Measurements from ENCODE around the gene DDX42.

- no peak for TF ChIP-seq POLR2AphosphoS5 (IDR thresholded peaks at IDR 0.05; ENCODE audit: low read depth)
- no peak for TF ChIP-seq CREB1 (CRISPR knock-in tag; IDR thresholded peaks at IDR 0.05; ENCODE audit: low read depth)
- no peak for TF ChIP-seq CTCF (conservative IDR thresholded peaks at IDR 0.05; ENCODE audit: low read depth in 2 of 2)
- TF ChIP-seq, protein P1, sequence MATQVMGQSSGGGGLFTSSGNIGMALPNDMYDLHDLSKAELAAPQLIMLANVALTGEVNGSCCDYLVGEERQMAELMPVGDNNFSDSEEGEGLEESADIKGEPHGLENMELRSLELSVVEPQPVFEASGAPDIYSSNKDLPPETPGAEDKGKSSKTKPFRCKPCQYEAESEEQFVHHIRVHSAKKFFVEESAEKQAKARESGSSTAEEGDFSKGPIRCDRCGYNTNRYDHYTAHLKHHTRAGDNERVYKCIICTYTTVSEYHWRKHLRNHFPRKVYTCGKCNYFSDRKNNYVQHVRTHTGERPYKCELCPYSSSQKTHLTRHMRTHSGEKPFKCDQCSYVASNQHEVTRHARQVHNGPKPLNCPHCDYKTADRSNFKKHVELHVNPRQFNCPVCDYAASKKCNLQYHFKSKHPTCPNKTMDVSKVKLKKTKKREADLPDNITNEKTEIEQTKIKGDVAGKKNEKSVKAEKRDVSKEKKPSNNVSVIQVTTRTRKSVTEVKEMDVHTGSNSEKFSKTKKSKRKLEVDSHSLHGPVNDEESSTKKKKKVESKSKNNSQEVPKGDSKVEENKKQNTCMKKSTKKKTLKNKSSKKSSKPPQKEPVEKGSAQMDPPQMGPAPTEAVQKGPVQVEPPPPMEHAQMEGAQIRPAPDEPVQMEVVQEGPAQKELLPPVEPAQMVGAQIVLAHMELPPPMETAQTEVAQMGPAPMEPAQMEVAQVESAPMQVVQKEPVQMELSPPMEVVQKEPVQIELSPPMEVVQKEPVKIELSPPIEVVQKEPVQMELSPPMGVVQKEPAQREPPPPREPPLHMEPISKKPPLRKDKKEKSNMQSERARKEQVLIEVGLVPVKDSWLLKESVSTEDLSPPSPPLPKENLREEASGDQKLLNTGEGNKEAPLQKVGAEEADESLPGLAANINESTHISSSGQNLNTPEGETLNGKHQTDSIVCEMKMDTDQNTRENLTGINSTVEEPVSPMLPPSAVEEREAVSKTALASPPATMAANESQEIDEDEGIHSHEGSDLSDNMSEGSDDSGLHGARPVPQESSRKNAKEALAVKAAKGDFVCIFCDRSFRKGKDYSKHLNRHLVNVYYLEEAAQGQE (IDR thresholded peaks at IDR 0.05; ENCODE audit: unreplicated experiment): no peak
- TF ChIP-seq EZH2phosphoT487 (IDR thresholded peaks at IDR 0.05; ENCODE audit: unreplicated experiment): no peak
- no peak for TF ChIP-seq EZH2 (IDR thresholded peaks at IDR 0.05; ENCODE audit: low read depth, unreplicated experiment)
- TF ChIP-seq, protein P2, sequence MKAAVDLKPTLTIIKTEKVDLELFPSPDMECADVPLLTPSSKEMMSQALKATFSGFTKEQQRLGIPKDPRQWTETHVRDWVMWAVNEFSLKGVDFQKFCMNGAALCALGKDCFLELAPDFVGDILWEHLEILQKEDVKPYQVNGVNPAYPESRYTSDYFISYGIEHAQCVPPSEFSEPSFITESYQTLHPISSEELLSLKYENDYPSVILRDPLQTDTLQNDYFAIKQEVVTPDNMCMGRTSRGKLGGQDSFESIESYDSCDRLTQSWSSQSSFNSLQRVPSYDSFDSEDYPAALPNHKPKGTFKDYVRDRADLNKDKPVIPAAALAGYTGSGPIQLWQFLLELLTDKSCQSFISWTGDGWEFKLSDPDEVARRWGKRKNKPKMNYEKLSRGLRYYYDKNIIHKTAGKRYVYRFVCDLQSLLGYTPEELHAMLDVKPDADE (IDR thresholded peaks at IDR 0.05): no peak
- TF ChIP-seq ZNF331 (CRISPR knock-in tag; IDR thresholded peaks at IDR 0.05; ENCODE audit: low read depth): no peak
- no peak for TF ChIP-seq NANOG (IDR thresholded peaks at IDR 0.05; ENCODE audit: borderline replicate concordance)
These were observed 31.6 kb downstream of the DDX42 start for GRCh38 chr17:63805591-63805990.
